GM19025 (cell line): Measurements from ENCODE around the gene PKP3.
"Not testable (repeated sequence)": the region's sequence is repeated elsewhere in the genome, so short reads cannot be mapped to it uniquely, and the experiment has no call there.

Experiments used
- ATAC-seq: cut with Tn5 transposase; IDR thresholded peaks from one replicate; pipeline ENCODE4 v1.9.1; 2021; ENCODE audit warnings: mild to moderate bottlenecking, low read depth, moderate library complexity; ENCODE audit not compliant: unreplicated experiment

PKP3 gene

GRCh38 chr11:363443-363805 is 30.6 kb upstream of the PKP3 start:
- ATAC-seq: not testable (repeated sequence)

- ATAC-seq: no peak
These were observed 29.9 kb upstream of the PKP3 start for GRCh38 chr11:363948-364761.

- no peak for ATAC-seq
These were observed 28.9 kb upstream of the PKP3 start for GRCh38 chr11:364991-365725.

GRCh38 chr11:365831-366230 is 28.2 kb upstream of the PKP3 start:
- no peak for ATAC-seq

GRCh38 chr11:367956-368413 is 26.0 kb upstream of the PKP3 start:
- no peak for ATAC-seq

- no peak for ATAC-seq
These were observed 25.3 kb upstream of the PKP3 start for GRCh38 chr11:368414-369335.

- ATAC-seq: no peak
These were observed 24.5 kb upstream of the PKP3 start, which contains the start of gene B4GALNT4 for GRCh38 chr11:369336-370018. Gene B4GALNT4 (plus strand): TSS chr11:369499. CDS start chr11:369804, 305 bp downstream.

- ATAC-seq: no peak
These were observed 23.7 kb upstream of the PKP3 start for GRCh38 chr11:370070-370941.

- no peak for ATAC-seq
These were observed 23.0 kb upstream of the PKP3 start for GRCh38 chr11:371051-371450.

GRCh38 chr11:371716-372590 is 22.1 kb upstream of the PKP3 start:
- ATAC-seq: no peak

- no peak for ATAC-seq
These were observed 20.9 kb upstream of the PKP3 start for GRCh38 chr11:372809-373715.

GRCh38 chr11:373716-374551 is 20.1 kb upstream of the PKP3 start:
- ATAC-seq: no peak

- no peak for ATAC-seq
These were observed 18.7 kb upstream of the PKP3 start for GRCh38 chr11:375065-376025.

- no peak for ATAC-seq
These were observed 17.4 kb upstream of the PKP3 start for GRCh38 chr11:376531-377173.
